ENCODE measurements around the gene COL28A1. TPM values are rescaled to one million over a fixed set of nuclear protein-coding genes. Genes with fewer than 3 reads are reported as not detected.

Gene COL28A1
- polyA plus RNA-seq (0.02 to 0.13 TPM (median 0.04 TPM) in 3 replicates), polyA minus RNA-seq (0.23 TPM in 1 of 3 replicates, not detected in the others)
- not detected for polyA plus RNA-seq (2011; ENCODE audit: low read depth)
- not detected in 2 replicates for polyA plus RNA-seq (2011; cell fraction: cytosol; rRNA removed)
- 0.04 and 0.13 TPM in 2 replicates for polyA plus RNA-seq (2011; cell fraction: nucleus; rRNA removed)
- polyA plus RNA-seq (2012; ENCODE audit: low replicate concordance) = 0.08 TPM in 1 of 2 replicates, not detected in the other
- polyA minus RNA-seq (2011; cell fraction: cytosol; rRNA and poly(A)+ RNA removed) = not detected
- 0.16 TPM in 1 of 2 replicates, not detected in the other for polyA minus RNA-seq (2011; cell fraction: nucleus; rRNA and poly(A)+ RNA removed)

- H2AFZ ChIP-seq (ENCODE audit: control insufficient read depth, low read length) = no peak within 1 kb of the TSS
These were observed at the start of gene COL28A1 for GRCh38 chr7:7535691-7536090. COL28A1 (minus strand) TSS chr7:7535873; CDS start chr7:7532875, 2,998 bp downstream.

GRCh38 chr7:7584653-7585052, 49.0 kb upstream of the COL28A1 start:
- no peak overlapping the region for H3K9ac ChIP-seq (ENCODE audit: control insufficient read depth, extremely low read depth, insufficient read depth, low read length)
- no peak overlapping the region for H3K4me3 ChIP-seq (ENCODE audit: control insufficient read depth in 2 of 3, extremely low read depth in 1 of 3, insufficient read depth in 2 of 3, low read depth in 1 of 3, low read length in 3 of 3)
- peaks cover 4% of the 10 kb centered on the region for H3K9me1 ChIP-seq (ENCODE audit: control insufficient read depth, extremely low read depth, insufficient read depth, low read length)
- H3K79me2 ChIP-seq (ENCODE audit: control insufficient read depth, insufficient read depth, low read length) = no peaks in the 10 kb centered on the region
- no peak for FAIRE-seq
- no peaks in the 10 kb centered on the region for H3K27me3 ChIP-seq (ENCODE audit: control insufficient read depth, extremely low read depth, insufficient read depth, low read length)
- H3K4me1 ChIP-seq (ENCODE audit: control insufficient read depth, extremely low read depth, insufficient read depth, low read length) = peaks cover 6% of the 10 kb centered on the region
- no peak for DNase-seq (ENCODE audit: low read depth, low spot score)
- dilution Hi-C loops (cut with MboI; ENCODE audit: extremely low pct_ligation_motif_present, low sequenced_read_pairs) = no loop called here
- no peak overlapping the region for H2AFZ ChIP-seq (ENCODE audit: control insufficient read depth, low read length)
- H3K9me3 ChIP-seq (ENCODE audit: control insufficient read depth, low read depth, low read length) = no peaks in the 10 kb centered on the region
- TF ChIP-seq CTCF (optimal IDR thresholded peaks at IDR 0.05 in 1 of 3, IDR thresholded peaks at IDR 0.05 in 1 of 3, conservative IDR thresholded peaks at IDR 0.05 in 1 of 3; ENCODE audit: extremely low read depth in 1 of 3, insufficient read depth in 2 of 3, low read length in 3 of 3) = no peak
- TF ChIP-seq EZH2 (IDR thresholded peaks at IDR 0.05; ENCODE audit: low read length) = no peak
- H3K36me3 ChIP-seq (ENCODE audit: control insufficient read depth in 2 of 2, extremely low read depth in 1 of 2, insufficient read depth in 2 of 2, low read length in 2 of 2) = peaks cover 0 to 4% of the 10 kb centered on the region in 2 experiments
- H4K20me1 ChIP-seq (ENCODE audit: control insufficient read depth, extremely low read depth, insufficient read depth, low read length) = no peaks in the 10 kb centered on the region
- no peak overlapping the region for H3K27ac ChIP-seq (ENCODE audit: control insufficient read depth, insufficient read depth, low read length)
- H3K4me2 ChIP-seq (ENCODE audit: control insufficient read depth, extremely low read depth, insufficient read depth, low read depth, low read length) = no peak overlapping the region

More at GRCh38 chr7:7535691-7536090, at the start of gene COL28A1:
- no peaks in the 10 kb centered on the region for H4K20me1 ChIP-seq (ENCODE audit: control insufficient read depth, extremely low read depth, insufficient read depth, low read length)
- H3K4me2 ChIP-seq (ENCODE audit: control insufficient read depth, extremely low read depth, insufficient read depth, low read depth, low read length) = no peak within 1 kb of the TSS
- H3K9ac ChIP-seq (ENCODE audit: control insufficient read depth, extremely low read depth, insufficient read depth, low read length) = no peak within 1 kb of the TSS
- no peak within 1 kb of the TSS for H3K4me3 ChIP-seq (ENCODE audit: control insufficient read depth in 2 of 3, extremely low read depth in 1 of 3, insufficient read depth in 2 of 3, low read depth in 1 of 3, low read length in 3 of 3)
- no peaks in the 10 kb centered on the region for H3K9me1 ChIP-seq (ENCODE audit: control insufficient read depth, extremely low read depth, insufficient read depth, low read length)
- no peaks in the 10 kb centered on the region for H3K27me3 ChIP-seq (ENCODE audit: control insufficient read depth, extremely low read depth, insufficient read depth, low read length)
- no peak within 1 kb of the TSS for H3K27ac ChIP-seq (ENCODE audit: control insufficient read depth, insufficient read depth, low read length)
- DNase-seq (ENCODE audit: low read depth, low spot score) (no peak), FAIRE-seq (no peak)
- TF ChIP-seq CTCF (optimal IDR thresholded peaks at IDR 0.05 in 1 of 3, IDR thresholded peaks at IDR 0.05 in 1 of 3, conservative IDR thresholded peaks at IDR 0.05 in 1 of 3; ENCODE audit: extremely low read depth in 1 of 3, insufficient read depth in 2 of 3, low read length in 3 of 3) (no peak), EZH2 (IDR thresholded peaks at IDR 0.05; ENCODE audit: low read length) (no peak)
- H3K9me3 ChIP-seq (ENCODE audit: control insufficient read depth, low read depth, low read length) = no peaks in the 10 kb centered on the region
- dilution Hi-C loops (cut with MboI; ENCODE audit: extremely low pct_ligation_motif_present, low sequenced_read_pairs) = loop anchor here (25.0 kb wide), 1 partner anchor 98 kb away; no protein-coding TSS in a partner anchor
- H3K79me2 ChIP-seq (ENCODE audit: control insufficient read depth, insufficient read depth, low read length) = no peaks in the 10 kb centered on the region
- H3K36me3 ChIP-seq (ENCODE audit: control insufficient read depth in 2 of 2, extremely low read depth in 1 of 2, insufficient read depth in 2 of 2, low read length in 2 of 2) = no peaks in the 10 kb centered on the region
- H3K4me1 ChIP-seq (ENCODE audit: control insufficient read depth, extremely low read depth, insufficient read depth, low read length) = no peaks in the 10 kb centered on the region
